SU-DHL-6 (cell line): ENCODE data around the gene AGAP1.

Experiments used
- CTCF ChIP-seq: fragments of 200-600 bp; sonication (generic); IDR thresholded peaks from one replicate; pipeline ENCODE4 v1.5.1; 2017; ENCODE audit warnings: antibody characterized with exemption, mild to moderate bottlenecking, low read length, moderate library complexity; ENCODE audit not compliant: insufficient read depth, poor library complexity, severe bottlenecking
- EZH2phosphoT487 ChIP-seq: fragments of 200-600 bp; sonication (generic), shearing (Covaris generic); conservative IDR thresholded peaks from 2 replicates; pipeline ENCODE4 v1.6.1; 2018; ENCODE audit warnings: mild to moderate bottlenecking, antibody characterized with exemption, low read length, moderate library complexity, mixed read lengths

- TF ChIP-seq CTCF (no peak), EZH2phosphoT487 (no peak)
Measured at GRCh38 chr2:236047886-236048540, 554.2 kb downstream of the AGAP1 start.
